Measurements from ENCODE around the gene THSD7A.

THSD7A gene

DNA sequence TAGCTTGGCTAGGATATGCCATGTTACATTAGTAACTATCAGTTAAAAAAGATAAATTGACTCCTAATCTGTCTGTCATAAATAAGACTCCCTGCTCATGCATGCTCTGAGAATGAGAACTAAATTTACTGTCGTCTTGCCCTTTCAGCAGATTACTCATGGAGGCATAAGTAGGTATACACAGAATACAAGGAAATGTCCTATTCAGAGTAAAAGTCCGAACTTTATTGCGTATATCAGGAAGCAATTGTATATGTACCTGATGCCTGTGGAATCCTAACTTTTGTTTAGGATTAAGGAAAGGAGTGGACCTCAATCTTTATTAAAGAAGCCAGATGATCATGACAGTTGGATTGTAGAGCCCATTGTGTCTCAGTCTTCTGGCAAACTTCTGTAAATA, 118.6 kb downstream of the THSD7A start:
- DNase-seq, result no peak
- Histone ChIP-seq H3F3A (ENCODE audit: insufficient read depth, low read length) (no peaks in the 10 kb centered on the region), H3K27me3 (replicated peaks; ENCODE audit: insufficient read depth, low read length) (no peaks in the 10 kb centered on the region), H3K9me2 (replicated peaks; ENCODE audit: insufficient read depth, low read length) (no peaks in the 10 kb centered on the region), H2AFZ (ENCODE audit: low read length) (no peak overlapping the region), H3K36me3 (replicated peaks; ENCODE audit: insufficient read depth, low read length) (no peaks in the 10 kb centered on the region), H3K9me3 (replicated peaks; ENCODE audit: insufficient read depth, low read length) (no peaks in the 10 kb centered on the region), H3K4me2 (ENCODE audit: low read depth, low read length) (no peak overlapping the region), H3K9ac (ENCODE audit: low read length) (no peak overlapping the region), H3K4me1 (ENCODE audit: low read length) (no peaks in the 10 kb centered on the region), H3K4me3 (ENCODE audit: low read length) (no peak overlapping the region), H4K20me1 (ENCODE audit: insufficient read depth, low read length) (no peaks in the 10 kb centered on the region), H3K27ac (ENCODE audit: low read length) (no peak overlapping the region), H3K79me2 (ENCODE audit: low read length) (no peaks in the 10 kb centered on the region)
- TF ChIP-seq, protein P1, sequence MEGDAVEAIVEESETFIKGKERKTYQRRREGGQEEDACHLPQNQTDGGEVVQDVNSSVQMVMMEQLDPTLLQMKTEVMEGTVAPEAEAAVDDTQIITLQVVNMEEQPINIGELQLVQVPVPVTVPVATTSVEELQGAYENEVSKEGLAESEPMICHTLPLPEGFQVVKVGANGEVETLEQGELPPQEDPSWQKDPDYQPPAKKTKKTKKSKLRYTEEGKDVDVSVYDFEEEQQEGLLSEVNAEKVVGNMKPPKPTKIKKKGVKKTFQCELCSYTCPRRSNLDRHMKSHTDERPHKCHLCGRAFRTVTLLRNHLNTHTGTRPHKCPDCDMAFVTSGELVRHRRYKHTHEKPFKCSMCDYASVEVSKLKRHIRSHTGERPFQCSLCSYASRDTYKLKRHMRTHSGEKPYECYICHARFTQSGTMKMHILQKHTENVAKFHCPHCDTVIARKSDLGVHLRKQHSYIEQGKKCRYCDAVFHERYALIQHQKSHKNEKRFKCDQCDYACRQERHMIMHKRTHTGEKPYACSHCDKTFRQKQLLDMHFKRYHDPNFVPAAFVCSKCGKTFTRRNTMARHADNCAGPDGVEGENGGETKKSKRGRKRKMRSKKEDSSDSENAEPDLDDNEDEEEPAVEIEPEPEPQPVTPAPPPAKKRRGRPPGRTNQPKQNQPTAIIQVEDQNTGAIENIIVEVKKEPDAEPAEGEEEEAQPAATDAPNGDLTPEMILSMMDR (IDR thresholded peaks at IDR 0.05; ENCODE audit: low read length), result no peak
- TF ChIP-seq EZH2 (optimal IDR thresholded peaks at IDR 0.05; ENCODE audit: low read depth, low read length), result no peak
- no peak for TF ChIP-seq EZH2phosphoT487 (IDR thresholded peaks at IDR 0.05; ENCODE audit: low read length)

DNA sequence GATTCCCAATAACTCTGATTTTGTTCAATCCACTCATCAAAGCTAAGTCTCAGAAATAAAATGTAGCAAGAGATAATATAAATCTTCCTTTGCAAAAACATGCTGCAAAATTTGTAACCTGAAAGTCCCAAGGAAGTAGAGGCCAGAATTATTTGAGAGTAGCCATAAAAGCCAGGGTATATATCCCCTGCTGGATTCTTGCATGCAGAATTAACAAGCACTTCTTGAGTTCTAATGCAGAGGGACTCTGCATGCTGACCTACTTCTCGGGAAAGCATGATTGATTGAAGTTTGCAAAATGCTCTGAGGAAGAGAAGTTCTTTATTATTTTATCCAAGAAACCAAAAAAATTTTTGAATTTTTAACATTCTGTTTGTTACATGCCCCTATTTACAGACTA, 121.6 kb downstream of the THSD7A start:
- H3K27me3 ChIP-seq (replicated peaks; ENCODE audit: insufficient read depth, low read length), result no peaks in the 10 kb centered on the region
- no peak for TF ChIP-seq EZH2phosphoT487 (IDR thresholded peaks at IDR 0.05; ENCODE audit: low read length)
- TF ChIP-seq, protein P1 (IDR thresholded peaks at IDR 0.05; ENCODE audit: low read length), result no peak
- TF ChIP-seq EZH2 (optimal IDR thresholded peaks at IDR 0.05; ENCODE audit: low read depth, low read length), result no peak
- H3K4me3 ChIP-seq (ENCODE audit: low read length), result no peak overlapping the region
- no peaks in the 10 kb centered on the region for H3K9me3 ChIP-seq (replicated peaks; ENCODE audit: insufficient read depth, low read length)
- no peaks in the 10 kb centered on the region for H3K9me2 ChIP-seq (replicated peaks; ENCODE audit: insufficient read depth, low read length)
- no peaks in the 10 kb centered on the region for H3K79me2 ChIP-seq (ENCODE audit: low read length)
- H4K20me1 ChIP-seq (ENCODE audit: insufficient read depth, low read length), result no peaks in the 10 kb centered on the region
- no peak overlapping the region for H3K9ac ChIP-seq (ENCODE audit: low read length)
- no peak for DNase-seq
- no peaks in the 10 kb centered on the region for H3K36me3 ChIP-seq (replicated peaks; ENCODE audit: insufficient read depth, low read length)
- no peak overlapping the region for H3K4me2 ChIP-seq (ENCODE audit: low read depth, low read length)
- no peaks in the 10 kb centered on the region for H3K4me1 ChIP-seq (ENCODE audit: low read length)
- H2AFZ ChIP-seq (ENCODE audit: low read length), result no peak overlapping the region
- H3F3A ChIP-seq (ENCODE audit: insufficient read depth, low read length), result no peaks in the 10 kb centered on the region
- H3K27ac ChIP-seq (ENCODE audit: low read length), result no peak overlapping the region

- Histone ChIP-seq H3K9me2 (replicated peaks; ENCODE audit: insufficient read depth, low read length) (no peaks in the 10 kb centered on the region), H3K4me3 (ENCODE audit: low read length) (no peak overlapping the region), H3F3A (ENCODE audit: insufficient read depth, low read length) (no peaks in the 10 kb centered on the region), H3K4me1 (ENCODE audit: low read length) (no peaks in the 10 kb centered on the region), H4K20me1 (ENCODE audit: insufficient read depth, low read length) (no peaks in the 10 kb centered on the region), H3K27ac (ENCODE audit: low read length) (no peak overlapping the region), H3K36me3 (replicated peaks; ENCODE audit: insufficient read depth, low read length) (no peaks in the 10 kb centered on the region), H3K79me2 (ENCODE audit: low read length) (no peaks in the 10 kb centered on the region), H3K9ac (ENCODE audit: low read length) (no peak overlapping the region), H3K4me2 (ENCODE audit: low read depth, low read length) (no peak overlapping the region), H2AFZ (ENCODE audit: low read length) (no peak overlapping the region), H3K27me3 (replicated peaks; ENCODE audit: insufficient read depth, low read length) (no peaks in the 10 kb centered on the region), H3K9me3 (replicated peaks; ENCODE audit: insufficient read depth, low read length) (no peaks in the 10 kb centered on the region)
- no peak for DNase-seq
- TF ChIP-seq EZH2 (optimal IDR thresholded peaks at IDR 0.05; ENCODE audit: low read depth, low read length) (no peak), EZH2phosphoT487 (IDR thresholded peaks at IDR 0.05; ENCODE audit: low read length) (no peak)
- TF ChIP-seq, protein P1 (IDR thresholded peaks at IDR 0.05; ENCODE audit: low read length), result no peak
These were observed 122.8 kb downstream of the THSD7A start for GRCh38 chr7:11709196-11709595.
